ENCODE measurements around the gene CTNNA3. TPM values are rescaled to one million over a fixed set of nuclear protein-coding genes. Genes with fewer than 3 reads are reported as not detected.

CTNNA3 gene
- total RNA-seq, 1 donor from 2014 or later: 6.9 TPM

DNA sequence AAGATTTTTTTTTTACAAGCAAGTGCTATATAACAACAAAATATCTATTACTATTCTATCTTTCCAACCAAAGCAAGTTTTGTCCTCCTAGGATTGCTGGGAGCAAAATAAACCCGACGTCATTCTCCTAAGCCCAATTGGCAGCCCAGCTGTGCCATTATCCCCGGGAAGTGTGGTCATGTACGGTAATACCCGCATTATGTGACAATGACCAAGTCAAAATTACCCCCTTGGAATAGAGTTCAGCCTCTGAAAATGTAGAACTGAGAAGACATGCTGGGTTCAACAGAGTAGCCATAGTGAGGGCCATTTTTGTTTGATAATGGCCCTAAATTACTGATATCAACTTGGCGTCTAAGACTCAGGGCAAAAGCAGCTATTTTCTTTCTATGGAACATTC is 554.7 kb downstream of the CTNNA3 start:
- no peak for DNase-seq (ENCODE audit: low read depth)

GRCh38 chr10:67140641-67141040 is 555.4 kb downstream of the CTNNA3 start:
- no peak for DNase-seq (ENCODE audit: low read depth)

GRCh38 chr10:67127441-67127840 is 568.6 kb downstream of the CTNNA3 start:
- DNase-seq (ENCODE audit: low read depth): no peak

GRCh38 chr10:67119651-67120050 is 576.3 kb downstream of the CTNNA3 start:
- no peak for DNase-seq (ENCODE audit: low read depth)

DNA sequence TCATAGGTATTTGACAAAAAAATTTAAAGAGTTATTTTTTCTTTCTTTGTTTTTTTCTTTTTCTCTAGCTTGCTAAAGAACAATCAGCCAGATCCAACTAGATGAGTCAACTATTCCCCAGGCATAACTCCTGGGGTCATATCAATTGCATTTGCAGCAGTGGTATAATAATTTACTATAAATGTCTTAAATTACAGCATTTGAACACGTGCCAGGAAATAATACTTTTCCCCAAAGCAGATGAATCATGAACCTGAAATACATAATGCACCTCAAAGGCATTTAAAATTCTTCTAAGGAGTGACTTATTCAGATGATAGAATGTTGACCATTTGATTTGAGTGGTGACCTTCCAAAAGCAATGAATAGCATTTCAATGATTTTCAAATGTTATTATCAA is 580.0 kb downstream of the CTNNA3 start:
- no peak for DNase-seq (ENCODE audit: low read depth)

GRCh38 chr10:67114945-67115344 is 581.0 kb downstream of the CTNNA3 start:
- DNase-seq (ENCODE audit: low read depth): no peak

GRCh38 chr10:67112765-67113164 is 583.2 kb downstream of the CTNNA3 start:
- no peak for DNase-seq (ENCODE audit: low read depth)

DNA sequence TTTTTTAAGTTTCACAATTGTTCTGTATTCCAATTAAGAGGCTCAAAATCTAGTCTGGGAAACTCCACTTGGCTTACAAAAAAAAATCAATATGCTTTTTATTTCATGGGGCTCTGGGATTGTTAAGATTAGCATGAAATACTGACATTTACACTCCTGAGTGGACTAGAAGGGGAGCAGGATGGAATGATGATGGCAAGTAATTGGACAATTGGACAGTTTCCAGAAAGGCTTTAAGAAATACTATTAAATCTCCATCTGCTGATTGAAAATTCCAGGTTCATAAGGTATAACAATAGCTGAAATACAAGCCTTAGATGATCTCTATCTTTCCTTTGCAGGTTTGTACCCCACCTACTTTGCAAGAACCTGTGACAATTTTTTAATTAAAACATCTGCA is 585.7 kb downstream of the CTNNA3 start:
- DNase-seq (ENCODE audit: low read depth): no peak

- no peak for DNase-seq (ENCODE audit: low read depth)
These were observed 588.3 kb downstream of the CTNNA3 start for GRCh38 chr10:67107670-67108069.

- DNase-seq (ENCODE audit: low read depth): no peak
These were observed 595.0 kb downstream of the CTNNA3 start for GRCh38 chr10:67100951-67101350.

DNA sequence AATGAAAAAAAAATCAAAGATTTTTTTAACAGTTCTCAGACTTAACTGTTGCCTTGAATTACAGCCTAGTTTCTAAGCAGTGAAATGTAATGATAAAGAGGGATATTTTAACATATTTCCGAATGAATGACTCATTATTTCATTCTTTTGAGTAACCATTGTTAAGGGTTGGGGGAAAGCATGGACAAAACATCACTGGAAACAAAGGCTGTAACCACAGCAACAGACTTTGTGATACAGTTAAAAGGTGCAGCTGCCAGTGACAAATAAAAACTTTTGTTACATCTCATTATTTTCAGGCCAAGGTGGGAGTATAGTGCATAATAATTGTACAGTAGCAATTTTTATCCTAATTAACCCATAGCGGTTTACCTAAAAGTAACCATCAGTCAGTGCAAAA is 597.5 kb downstream of the CTNNA3 start:
- no peak for DNase-seq (ENCODE audit: low read depth)

GRCh38 chr10:67095531-67095930 is 600.5 kb downstream of the CTNNA3 start:
- no peak for DNase-seq (ENCODE audit: low read depth)

GRCh38 chr10:67088036-67088435 is 608.0 kb downstream of the CTNNA3 start:
- no peak for DNase-seq (ENCODE audit: low read depth)

- DNase-seq (ENCODE audit: low read depth): no peak
These were observed 608.9 kb downstream of the CTNNA3 start for GRCh38 chr10:67087135-67087425.

- DNase-seq (ENCODE audit: low read depth): no peak
These were observed 609.5 kb downstream of the CTNNA3 start for GRCh38 chr10:67086327-67087134.

DNA sequence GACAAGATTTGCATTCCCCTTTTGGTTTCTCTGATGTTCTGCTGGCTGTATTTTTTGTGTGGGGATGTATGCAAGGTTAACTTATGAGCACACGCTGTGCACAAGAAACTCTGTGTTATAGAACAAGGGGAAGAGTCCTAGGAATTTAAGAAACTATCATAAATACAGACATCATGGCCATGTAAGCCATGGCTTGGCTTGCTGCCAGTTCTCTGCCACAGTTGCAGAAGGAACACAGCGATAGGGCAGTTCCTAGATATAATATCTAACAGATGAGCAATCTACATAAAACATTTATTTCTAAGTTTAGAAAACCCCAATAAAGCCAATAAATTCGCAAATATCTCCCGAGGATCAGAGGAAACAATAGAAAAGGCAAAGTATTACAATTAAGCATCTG is 616.9 kb downstream of the CTNNA3 start:
- DNase-seq (ENCODE audit: low read depth): no peak

- DNase-seq (ENCODE audit: low read depth): no peak
These were observed 618.6 kb downstream of the CTNNA3 start for GRCh38 chr10:67077376-67077775.

DNA sequence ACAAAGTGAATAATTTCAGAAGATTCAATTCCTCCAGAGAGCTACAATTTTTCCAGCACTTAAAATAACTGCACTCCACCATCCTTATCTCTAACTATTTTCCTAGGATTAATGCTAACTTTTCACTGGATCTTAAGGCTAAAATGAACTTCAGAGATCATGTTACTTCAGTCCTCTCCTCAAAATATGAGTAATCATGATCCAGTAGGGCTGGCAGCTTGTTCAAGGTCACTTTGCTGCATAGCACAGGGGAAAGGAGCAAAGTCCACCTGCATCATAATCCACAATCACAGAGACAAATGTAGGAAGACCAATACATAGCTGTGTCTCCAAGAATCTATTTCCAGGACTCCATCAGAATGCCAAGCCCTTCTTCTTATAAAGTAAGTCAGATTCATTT is 619.9 kb downstream of the CTNNA3 start:
- DNase-seq (ENCODE audit: low read depth): no peak

- DNase-seq (ENCODE audit: low read depth): no peak
These were observed 620.5 kb downstream of the CTNNA3 start for GRCh38 chr10:67075491-67075971.

- no peak for DNase-seq (ENCODE audit: low read depth)
These were observed 623.3 kb downstream of the CTNNA3 start for GRCh38 chr10:67072654-67073053.

GRCh38 chr10:67050415-67050814 is 645.6 kb downstream of the CTNNA3 start:
- DNase-seq (ENCODE audit: low read depth): no peak

GRCh38 chr10:67049988-67050387 is 646.0 kb downstream of the CTNNA3 start:
- DNase-seq (ENCODE audit: low read depth): no peak

GRCh38 chr10:67046507-67046906 is 649.5 kb downstream of the CTNNA3 start:
- no peak for DNase-seq (ENCODE audit: low read depth)

- no peak for DNase-seq (ENCODE audit: low read depth)
These were observed 650.6 kb downstream of the CTNNA3 start for GRCh38 chr10:67045404-67045803.
